ENCODE results near the gene PHC3.
A peak's percentile ranks its signal among the peaks of the same experiment; 100 is the strongest.
"Not testable (repeated sequence)": the region's sequence is repeated elsewhere in the genome, so short reads cannot be mapped to it uniquely, and the experiment has no call there.

The PHC3 gene, protein sequence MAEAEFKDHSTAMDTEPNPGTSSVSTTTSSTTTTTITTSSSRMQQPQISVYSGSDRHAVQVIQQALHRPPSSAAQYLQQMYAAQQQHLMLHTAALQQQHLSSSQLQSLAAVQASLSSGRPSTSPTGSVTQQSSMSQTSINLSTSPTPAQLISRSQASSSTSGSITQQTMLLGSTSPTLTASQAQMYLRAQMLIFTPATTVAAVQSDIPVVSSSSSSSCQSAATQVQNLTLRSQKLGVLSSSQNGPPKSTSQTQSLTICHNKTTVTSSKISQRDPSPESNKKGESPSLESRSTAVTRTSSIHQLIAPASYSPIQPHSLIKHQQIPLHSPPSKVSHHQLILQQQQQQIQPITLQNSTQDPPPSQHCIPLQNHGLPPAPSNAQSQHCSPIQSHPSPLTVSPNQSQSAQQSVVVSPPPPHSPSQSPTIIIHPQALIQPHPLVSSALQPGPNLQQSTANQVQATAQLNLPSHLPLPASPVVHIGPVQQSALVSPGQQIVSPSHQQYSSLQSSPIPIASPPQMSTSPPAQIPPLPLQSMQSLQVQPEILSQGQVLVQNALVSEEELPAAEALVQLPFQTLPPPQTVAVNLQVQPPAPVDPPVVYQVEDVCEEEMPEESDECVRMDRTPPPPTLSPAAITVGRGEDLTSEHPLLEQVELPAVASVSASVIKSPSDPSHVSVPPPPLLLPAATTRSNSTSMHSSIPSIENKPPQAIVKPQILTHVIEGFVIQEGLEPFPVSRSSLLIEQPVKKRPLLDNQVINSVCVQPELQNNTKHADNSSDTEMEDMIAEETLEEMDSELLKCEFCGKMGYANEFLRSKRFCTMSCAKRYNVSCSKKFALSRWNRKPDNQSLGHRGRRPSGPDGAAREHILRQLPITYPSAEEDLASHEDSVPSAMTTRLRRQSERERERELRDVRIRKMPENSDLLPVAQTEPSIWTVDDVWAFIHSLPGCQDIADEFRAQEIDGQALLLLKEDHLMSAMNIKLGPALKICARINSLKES

GRCh38 chr3:170180908-170181885 lies at the start of gene PHC3:
Gene PHC3 (minus strand): TSS chr3:170181733. CDS start chr3:170181715, 18 bp downstream.
- DNase-seq = peak; percentile 48 to 94 (median 89)

DNA sequence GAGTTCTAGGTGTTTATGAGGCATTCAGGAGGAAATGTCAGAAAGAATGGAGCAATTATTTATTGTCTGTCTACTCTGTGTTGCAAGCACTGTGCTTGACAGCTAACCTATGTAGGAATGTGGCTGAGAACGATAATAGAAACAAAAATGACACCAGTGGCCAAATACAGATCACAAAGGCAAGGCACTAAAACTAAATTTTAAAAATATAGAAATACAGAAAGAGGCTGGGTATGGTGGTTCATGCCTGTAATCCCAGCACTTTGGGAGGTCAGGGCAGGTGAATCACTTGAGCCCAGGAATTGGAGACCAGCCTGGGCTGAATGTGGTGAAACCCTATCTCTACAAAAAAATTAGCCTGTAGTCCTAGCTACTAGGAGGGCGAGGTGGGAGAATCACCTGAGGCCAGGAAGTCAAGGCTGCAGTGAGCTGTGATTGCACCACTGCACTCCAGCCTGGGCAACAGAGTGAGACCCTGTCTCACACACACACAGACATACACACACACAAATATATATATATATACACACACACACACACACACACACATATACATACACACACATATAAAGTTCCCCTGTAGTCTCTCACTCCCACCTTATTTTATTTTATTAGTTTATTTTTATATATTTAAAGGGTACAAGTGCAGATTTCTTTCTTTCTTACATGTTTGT lies 46.7 kb upstream of the PHC3 start:
- no peak for DNase-seq

GRCh38 chr3:170226426-170226960 lies 45.0 kb upstream of the PHC3 start:
- no peak for DNase-seq

- no peak for DNase-seq
These were observed 43.6 kb upstream of the PHC3 start for GRCh38 chr3:170225166-170225565.

- DNase-seq = peak in 9 of 14 donors; percentile 18 to 64 (median 32)
These were observed 41.4 kb upstream of the PHC3 start for GRCh38 chr3:170222647-170223541.

DNA sequence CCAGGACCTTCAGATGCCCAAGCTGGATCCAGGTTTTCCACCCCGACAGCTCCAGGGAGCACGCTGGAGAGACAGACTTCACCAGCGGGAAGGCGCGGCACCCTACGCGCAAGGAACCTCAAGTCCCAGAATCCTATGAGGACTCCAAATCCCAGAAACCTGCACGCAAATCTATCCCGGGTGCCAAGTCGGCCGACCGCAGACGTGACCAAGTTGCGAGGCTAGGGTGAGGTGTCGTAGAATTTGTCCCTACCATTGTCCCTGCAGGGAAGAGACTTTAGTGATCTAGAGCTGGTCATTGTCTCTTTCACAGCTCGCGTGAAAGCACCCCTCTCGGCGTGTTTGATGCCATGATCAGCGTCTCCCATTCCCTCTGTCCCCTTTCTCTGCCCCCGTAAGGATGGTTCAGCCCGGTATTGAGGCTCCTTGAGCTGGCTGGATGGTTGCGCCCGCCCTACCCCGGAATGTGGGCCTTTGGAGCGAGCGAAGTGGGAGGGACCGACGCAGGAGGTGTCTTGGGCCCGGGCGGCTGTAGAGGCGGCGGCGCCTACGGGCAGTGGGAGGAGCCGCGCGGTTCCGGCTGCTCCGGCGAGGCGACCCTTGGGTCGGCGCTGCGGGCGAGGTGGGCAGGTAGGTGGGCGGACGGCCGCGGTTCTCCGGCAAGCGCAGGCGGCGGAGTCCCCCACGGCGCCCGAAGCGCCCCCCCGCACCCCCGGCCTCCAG lies 40.6 kb upstream of the PHC3 start, which contains the start of gene PRKCI:
Gene PRKCI, plus strand, starts transcription at position 501 of the 723 bp plus-strand sequence. CDS start 246 bp downstream, outside the sequence.
- DNase-seq = peak; percentile 72 to 98 (median 92)

GRCh38 chr3:170220871-170221270 lies 39.3 kb upstream of the PHC3 start:
- DNase-seq = no peak

- no peak for DNase-seq
These were observed 38.3 kb upstream of the PHC3 start for GRCh38 chr3:170219850-170220249.

DNA sequence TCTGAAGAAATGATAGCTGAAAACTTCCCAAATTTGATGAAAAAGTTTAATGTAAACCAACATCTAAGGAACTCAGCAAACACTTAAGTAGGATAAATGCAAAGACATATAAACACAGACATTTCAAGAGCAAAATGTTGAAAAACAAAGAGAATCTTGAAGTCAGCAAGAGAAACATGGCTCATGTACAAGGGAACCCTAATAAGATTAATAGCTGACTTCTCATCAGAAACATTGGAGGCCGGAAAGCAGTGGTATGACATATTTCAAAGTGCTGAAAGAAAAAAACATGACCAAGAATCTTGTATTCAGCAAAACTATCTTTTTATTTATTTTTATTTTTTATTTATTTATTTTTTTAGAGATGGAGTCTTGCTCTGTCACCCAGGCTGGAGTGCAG lies 30.1 kb upstream of the PHC3 start:
- DNase-seq = no peak

DNA sequence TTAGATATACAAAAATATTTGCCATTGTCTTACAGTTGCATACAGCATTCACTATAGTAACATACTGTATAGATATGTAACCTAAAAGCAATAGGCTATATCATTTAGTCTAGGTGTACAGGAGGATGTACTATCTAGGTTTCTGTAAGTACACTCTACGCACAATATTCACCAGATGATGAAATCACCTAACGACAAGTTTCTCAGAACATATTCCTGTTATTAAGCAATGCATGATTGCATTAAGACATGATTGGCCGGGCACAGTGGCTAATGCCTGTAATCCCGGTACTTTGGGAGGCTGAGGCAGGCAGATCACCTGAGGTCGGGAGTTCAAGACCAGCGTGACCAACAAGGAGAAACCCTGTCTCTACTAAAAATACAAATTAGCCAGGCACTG lies 26.2 kb upstream of the PHC3 start:
- DNase-seq = no peak

DNA sequence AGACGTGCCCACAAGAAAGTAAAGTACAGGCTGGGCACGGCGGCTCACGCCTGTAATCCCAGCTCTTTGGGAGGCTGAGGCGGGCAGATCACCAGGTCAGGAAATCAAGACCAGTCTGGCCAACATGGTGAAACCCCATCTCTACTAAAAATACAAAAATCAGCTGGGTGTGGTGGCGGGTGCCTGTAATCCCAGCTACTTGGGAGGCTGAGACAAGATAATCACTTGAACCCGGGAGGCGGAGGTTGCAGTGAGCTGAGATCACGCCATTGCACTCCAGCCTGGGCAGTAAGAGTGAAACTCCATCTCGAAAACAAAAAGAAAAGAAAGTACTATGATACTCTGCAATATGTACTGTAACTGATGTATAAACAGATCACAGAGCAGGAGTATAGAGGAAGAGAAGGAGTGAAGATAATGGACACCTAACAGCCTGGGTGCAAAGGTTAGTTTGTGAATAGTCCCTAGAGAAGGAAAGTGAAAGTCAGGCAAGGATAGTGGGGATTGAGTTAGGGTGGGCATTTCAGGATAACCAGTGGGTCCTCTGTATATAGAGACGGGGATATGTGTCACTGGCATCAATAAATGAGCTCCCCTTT lies 24.7 kb upstream of the PHC3 start:
- DNase-seq = not testable (repeated sequence)

- no peak for DNase-seq
These were observed 23.8 kb upstream of the PHC3 start for GRCh38 chr3:170205302-170205701.

DNA sequence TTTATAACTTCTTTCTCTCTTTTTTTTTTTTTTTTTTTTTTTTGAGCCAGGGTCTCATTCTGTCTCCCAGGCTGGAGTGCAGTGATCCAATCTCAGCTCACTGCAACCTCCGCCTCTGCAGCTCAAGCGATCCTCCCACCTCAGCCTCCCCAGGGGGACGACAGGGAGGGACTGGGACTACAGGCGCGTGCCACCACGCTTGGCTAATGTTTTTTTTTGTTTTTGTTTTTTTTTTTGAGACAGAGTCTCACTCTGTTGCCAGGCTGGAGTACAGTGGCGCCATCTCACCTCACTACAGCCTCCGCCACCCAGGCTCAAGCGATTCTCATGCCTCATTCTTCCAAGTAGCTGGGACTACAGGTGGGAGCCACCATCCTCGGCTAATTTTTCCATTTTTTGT lies 23.0 kb upstream of the PHC3 start:
- no peak for DNase-seq

DNA sequence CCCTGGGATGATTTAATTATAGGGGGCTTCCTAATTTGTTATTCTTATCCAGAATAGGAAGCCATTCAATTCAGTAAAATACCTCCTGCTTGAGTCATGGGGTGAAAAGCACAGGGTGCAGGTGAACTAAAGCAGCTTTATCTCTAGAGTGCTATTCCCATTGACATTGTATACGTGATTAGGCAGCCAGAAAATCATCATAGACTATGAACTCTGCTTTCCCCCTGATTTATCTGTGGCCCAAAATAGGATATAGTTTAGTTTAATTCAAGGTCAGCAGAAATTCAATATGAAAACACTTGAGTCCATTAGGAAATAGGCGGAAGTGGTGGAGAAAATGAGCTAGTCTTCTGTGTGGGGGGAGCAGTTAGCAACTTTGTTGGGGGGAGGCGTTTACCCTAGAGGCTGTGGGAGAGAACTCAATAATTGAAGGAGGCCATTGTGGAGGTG lies 22.5 kb upstream of the PHC3 start:
- no peak for DNase-seq

GRCh38 chr3:170203457-170203856 lies 21.9 kb upstream of the PHC3 start:
- DNase-seq = no peak

GRCh38 chr3:170201527-170201926 lies 20.0 kb upstream of the PHC3 start:
- DNase-seq = no peak

DNA sequence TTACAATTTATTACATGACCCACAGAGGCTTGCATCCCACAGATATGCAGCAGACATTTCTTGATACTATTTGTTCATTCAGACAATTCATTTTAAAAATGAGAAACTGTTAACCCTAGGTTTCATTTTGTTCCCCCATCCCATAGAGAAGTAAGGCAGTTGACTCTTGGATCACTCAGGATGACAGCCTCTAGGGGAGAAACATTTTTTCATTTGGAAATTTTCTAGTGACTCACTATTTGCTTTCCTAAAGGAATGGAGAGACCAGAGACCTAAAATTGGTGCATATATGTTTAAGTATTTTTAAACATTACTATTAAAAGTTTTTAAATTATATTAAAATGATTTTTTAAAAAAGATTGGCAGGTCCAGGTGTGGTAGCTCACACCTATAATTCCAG lies 19.5 kb upstream of the PHC3 start:
- DNase-seq = no peak

DNA sequence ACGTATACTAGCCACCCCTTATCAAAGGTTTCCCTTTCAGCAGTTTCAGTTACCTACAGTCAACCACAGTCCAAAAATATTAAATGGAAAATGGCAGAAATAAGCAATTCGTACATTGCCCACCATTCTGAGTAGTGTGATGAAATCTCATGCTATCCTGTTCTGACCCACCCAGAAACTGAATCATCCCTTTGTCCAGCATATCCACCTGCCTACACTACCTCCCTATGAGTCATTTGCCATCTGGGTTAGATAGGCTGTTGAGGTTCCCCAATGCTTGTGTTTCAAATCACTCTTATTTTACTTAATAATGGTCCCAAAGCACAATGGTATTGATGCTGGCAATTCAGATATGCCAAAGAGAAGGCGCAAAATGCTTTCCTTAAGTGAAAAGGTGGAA lies 15.3 kb upstream of the PHC3 start:
- no peak for DNase-seq

GRCh38 chr3:170195759-170196158 lies 14.2 kb upstream of the PHC3 start:
- not testable (repeated sequence) for DNase-seq

Data from C1 segment of cervical spinal cord (tissue), 14 donors.